ENCODE measurements around the gene DNMT3A. TPM values are rescaled to one million over a fixed set of nuclear protein-coding genes. Genes with fewer than 3 reads are reported as not detected.
A peak's percentile ranks its signal among the peaks of the same experiment; 100 is the strongest.

The DNMT3A gene
- 3.3 and 4.3 TPM in 2 replicates for total RNA-seq (2014; rRNA removed; shearing (Covaris generic))
- polyA plus RNA-seq (2015; cell fraction: cytosol; rRNA removed), result 4.0 and 4.5 TPM in 2 replicates
- 8.8 and 10.2 TPM in 2 replicates for polyA plus RNA-seq (2015; cell fraction: nucleus; rRNA removed)

DNA sequence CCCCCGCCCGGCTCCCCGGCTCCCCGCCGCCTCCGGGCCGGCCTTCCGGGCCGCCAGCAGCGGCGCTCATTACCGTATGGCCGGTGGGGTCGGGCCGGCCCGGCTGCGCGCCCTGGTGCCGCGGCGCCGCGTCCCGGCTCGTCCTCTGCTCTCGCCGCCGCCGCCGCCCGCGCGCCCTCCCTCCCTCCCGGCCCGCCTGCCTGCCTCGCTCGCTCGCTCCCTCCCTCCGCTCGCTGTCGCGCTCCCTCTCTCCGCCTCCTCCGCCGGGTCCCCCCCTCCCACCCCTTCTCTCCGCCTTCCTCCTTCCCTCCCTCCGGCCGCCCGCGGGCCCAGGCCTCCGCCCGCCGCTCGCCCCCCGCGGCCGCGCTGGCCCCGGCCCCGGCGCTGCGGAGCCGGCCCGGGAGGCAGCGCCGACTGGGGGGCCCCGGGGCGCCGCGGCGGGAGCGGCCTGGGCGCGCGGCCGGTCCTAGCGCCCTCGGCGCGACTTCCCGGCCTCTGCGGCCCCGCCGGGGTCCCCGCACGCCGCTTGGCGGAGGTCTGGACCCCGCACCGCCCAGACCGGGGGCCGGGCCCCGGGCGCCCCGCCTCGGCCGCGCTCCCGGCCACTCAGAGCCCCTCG is at the start of gene DNMT3A:
TSS of gene DNMT3A (minus strand) at position 173 of the 619 bp plus-strand sequence. CDS start 27,941 bp downstream, outside the sequence.
- DNase-seq (ENCODE audit: low read depth), result no peak

GRCh38 chr2:25389161-25389560 is 47.4 kb upstream of the DNMT3A start:
- DNase-seq (ENCODE audit: low read depth), result no peak

DNA sequence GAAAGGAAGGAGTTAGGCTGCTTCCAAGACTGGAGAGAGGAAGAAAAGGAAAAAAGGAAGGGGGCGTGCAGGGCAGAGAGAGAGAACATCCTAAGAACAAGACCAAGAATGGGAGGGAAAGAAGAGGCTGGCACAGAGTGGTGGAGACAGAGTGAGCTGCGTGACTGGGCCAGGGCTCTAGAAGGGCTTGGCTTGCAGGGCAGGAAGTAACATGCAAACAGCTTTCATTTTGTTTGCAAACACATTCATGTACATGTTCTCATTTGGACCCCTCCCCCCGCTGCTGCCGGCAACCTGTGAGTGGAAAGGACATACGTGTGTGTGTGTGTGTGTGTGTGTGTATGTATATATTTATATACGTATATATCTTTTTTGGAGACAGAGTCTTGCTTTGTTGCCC is 46.8 kb upstream of the DNMT3A start:
- DNase-seq (ENCODE audit: low read depth), result no peak

GRCh38 chr2:25387876-25388449 is 46.2 kb upstream of the DNMT3A start:
- DNase-seq (ENCODE audit: low read depth), result no peak

DNA sequence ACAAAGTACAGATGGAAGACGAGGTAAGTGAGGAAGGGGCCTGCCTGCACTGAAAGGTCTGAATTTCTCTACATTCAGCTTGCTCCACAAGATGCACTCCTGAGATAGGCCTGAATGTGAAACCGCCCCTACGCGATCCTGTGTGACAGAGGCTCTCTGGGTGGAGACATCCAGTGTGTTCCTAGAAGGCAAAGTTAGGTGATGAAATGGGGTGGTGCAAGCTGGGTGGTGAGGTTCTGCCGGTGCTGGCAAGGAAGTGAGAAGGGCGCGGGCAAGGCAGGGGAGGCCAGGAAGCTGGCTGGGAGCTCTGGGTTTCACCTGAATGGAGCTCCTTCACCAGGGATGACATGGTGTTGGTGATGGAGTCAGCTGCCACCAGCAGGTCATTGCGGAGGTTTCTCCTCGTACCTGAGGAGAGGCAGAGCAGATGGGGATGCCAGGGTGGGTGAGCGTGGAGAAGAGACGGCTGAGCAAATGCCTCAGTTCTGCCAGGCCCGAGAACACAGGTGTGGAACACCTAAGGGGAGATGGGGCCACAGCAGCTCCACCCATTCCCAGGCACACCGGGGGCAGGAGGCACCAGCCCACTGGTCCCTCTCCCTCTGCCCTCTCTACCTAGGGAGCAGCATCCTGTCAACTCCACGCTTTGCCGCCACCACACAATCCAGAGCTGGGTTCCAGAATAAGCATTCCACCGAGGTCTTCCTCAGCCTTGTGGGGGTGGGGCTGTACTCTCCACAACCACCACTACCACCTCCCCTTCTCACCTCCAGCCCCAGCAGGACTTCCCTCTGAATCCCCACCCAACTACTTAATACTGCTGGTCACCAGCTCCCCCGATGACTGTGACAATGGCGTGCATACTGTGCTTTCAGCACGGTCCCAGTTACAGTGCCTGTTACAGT is 45.5 kb upstream of the DNMT3A start:
- DNase-seq (ENCODE audit: low read depth), result no peak

DNA sequence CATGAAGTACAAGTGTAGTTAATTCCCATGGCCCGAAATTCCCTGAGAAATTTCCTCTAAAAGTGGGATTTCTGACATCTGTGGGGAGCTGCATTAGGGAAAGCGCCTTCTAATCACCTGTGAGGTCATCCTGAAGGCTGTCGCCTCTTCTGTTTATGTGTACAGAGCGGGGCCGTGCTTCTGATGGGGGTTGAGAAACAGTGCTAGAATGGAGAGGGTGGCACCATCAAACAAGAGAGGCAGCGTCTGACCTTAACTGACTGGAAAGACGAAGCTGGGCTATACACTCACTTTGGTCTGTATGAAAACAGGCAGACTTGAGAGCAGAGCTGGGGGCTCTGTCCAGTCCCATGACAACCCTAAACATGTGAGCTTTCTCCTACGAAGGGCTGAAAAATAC is 44.2 kb upstream of the DNMT3A start:
- no peak for DNase-seq (ENCODE audit: low read depth)

DNA sequence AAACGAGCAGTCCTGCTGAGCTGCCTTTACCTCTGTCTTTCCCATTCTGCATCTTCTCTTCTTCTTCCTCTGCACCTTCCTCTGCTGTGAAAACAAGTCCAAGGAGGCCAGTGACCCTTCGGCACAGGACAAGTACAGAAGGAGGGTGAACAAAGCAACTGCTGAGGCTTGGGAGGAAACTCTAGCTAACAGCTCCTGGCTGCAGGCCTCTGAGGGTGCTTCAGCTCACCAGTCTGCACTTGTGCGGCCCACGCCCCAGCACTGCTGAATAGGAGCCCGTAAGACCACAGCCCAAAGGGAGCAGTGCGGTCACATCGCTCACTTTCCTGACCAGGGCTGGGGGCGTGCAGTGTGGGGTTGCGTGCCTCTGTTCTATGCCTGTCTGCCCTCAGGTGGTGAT is 42.1 kb upstream of the DNMT3A start:
- DNase-seq (ENCODE audit: low read depth), result no peak

GRCh38 chr2:25381502-25381901 is 39.8 kb upstream of the DNMT3A start:
- DNase-seq (ENCODE audit: low read depth), result no peak

DNA sequence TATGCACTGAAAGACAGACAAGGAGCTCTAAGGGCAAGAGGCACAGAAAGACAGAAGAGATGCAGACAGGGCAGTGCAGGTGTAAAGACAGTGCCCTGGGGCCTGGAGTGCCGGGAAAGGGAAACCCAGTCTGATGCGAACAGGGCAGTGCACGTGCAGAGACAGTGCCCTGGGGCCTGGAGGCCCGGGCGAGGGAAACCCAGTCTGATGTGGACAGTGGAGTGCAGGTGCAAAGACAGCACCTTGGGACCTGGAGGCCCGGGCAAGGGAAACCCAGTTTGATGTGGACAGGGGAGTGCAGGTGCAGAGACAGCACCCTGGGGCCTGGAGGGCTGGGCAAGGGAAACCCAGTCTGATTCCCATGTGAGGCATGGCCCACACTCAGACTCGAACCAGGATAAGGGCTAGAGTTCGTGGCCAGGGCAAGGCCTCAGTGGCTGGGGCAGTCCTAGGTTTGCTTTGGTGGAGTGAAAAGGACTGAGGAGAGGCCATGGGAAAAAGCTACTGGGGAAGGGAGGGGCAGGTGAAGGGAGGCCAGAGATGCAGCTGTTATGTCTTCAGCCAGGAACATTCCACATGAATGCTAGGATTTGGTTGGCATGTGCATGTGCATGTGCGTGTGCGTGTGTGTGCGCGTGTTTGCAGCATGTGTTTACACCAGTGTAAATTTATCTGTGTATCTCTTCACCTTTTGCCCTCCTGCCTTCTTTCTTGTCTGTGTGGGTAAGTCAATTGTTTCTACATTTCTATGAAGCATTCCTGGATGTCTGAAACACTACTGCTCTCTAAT is 39.1 kb upstream of the DNMT3A start:
- no peak for DNase-seq (ENCODE audit: low read depth)

DNA sequence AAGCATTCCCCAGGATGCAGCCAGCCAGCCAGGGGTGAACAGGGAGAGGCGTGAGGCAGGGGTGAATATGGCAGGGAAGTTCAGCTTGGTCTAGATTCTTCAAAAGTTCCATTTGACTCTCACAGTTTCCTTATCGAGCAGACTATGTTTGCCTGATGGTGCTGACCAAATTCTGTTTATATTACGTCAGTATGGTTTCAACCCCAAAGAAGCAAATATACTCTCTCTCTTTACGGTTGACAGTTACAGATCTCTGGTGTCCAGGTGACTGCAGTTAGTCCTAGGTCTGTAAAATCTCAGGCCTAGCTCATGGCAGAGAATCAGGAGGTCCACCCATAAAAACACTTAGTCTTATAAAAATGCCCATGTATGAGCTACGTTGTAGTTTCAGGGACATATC is 38.3 kb upstream of the DNMT3A start:
- DNase-seq (ENCODE audit: low read depth), result no peak

GRCh38 chr2:25379535-25379934 is 37.8 kb upstream of the DNMT3A start:
- DNase-seq (ENCODE audit: low read depth), result no peak

- DNase-seq (ENCODE audit: low read depth), result peak; percentile 84
Measured at GRCh38 chr2:25378731-25379490, 37.2 kb upstream of the DNMT3A start.

DNA sequence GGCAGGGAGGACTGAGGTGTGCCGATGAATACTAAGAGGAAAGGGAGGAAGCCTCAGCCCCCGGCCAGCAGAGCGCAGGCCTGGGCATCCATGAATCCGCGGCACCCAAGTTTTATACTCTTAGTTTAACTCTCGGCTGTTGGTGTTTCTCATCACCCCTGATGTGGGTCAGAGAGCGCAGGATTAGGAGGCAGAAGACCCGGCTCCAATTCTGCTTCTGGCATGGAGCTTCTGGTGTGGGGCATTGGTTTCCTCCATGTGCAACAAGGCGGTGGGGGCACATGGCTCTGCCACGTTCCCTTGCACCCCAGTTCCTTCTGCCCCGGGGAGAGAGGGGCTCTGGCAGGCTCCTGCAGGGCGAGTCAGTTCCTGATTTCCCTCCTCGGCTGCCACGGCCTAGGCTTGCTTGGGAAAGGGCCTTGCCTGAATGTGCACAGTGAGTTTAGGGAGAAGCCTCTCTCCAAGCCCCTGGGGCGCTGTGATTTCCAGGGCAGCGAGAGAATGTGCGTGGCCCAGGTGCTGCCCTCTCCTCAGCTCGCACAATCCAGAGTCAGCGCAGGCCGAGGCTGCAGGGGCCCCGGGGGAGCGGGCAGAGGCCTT is 36.2 kb upstream of the DNMT3A start:
- no peak for DNase-seq (ENCODE audit: low read depth)

DNA sequence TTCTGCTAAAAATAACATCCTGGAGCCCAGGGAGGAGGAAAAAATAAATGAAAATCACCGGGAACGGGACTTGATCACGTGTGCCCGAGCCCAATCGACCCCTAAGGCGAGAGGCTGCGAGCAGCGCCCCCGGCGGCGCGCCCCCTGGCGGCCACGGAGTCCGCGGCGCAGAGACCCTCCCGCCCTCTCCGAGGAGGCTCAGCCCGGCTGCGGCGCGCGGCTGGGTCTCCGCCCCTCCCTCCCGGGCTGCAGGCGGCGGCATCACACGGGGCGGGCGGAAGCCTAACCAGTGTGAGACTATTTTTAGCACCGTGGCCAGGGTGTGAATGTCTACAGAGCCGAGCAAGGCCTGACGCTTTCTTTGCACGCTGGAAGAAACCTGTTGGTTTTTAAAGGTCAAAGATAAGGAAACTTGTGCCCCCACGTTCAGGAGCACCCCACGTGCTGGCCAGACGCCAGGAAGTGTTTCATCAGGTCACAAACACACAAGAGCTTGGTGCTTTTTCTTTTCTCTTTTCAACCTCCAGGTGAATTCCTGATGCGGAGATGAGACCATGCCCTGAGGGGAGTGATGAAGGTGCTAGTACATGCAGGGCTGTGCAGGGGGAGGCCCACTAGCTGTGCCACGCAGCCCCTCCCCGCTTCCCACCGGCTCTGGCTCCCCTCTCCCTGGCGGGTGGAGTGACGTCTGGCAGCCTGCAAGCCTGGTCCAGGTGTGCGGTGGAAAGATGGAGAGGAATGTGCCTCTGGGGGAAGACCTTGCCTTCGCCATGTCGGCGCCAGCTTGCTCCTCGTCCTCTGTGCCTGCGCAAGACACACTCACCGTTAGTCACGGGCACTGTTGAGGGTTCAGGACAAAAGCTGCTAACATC is 35.3 kb upstream of the DNMT3A start:
- peak; percentile 84 for DNase-seq (ENCODE audit: low read depth)

GRCh38 chr2:25375989-25376545 is 34.3 kb upstream of the DNMT3A start:
- DNase-seq (ENCODE audit: low read depth), result no peak

GRCh38 chr2:25375371-25375988 is 33.8 kb upstream of the DNMT3A start:
- no peak for DNase-seq (ENCODE audit: low read depth)

DNA sequence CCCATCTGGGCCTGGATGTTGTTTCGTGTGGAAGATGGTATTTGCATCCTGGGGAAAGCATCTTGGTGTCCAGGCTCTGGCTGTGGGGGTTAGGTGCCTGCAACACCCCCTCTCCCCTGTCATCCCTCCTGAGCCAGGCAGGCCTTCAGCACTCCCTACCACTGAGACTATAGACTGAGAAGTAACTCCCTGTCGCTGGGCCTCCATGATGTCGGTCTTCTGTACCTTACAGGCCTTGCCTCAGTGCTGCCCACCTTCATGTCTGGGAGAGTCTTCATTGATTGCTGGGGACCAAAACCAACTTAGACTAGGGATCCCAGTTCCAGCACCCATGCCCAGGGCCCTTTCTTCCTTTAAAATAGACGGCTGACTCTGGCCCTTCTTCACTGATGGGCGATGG is 33.1 kb upstream of the DNMT3A start:
- no peak for DNase-seq (ENCODE audit: low read depth)

- DNase-seq (ENCODE audit: low read depth), result no peak
Measured at GRCh38 chr2:25374411-25374810, 32.7 kb upstream of the DNMT3A start.

All from HT1080 (cell line).